WTC11 (cell line): ENCODE data around the gene PCDHGC4.

Experiments
- CREM ChIP-seq: sonication (generic); formaldehyde crosslinking; IDR thresholded peaks from 2 replicates; pipeline ENCODE4 v1.8.1; 2022; ENCODE audit warnings: mild to moderate bottlenecking, missing genetic modification reagents, moderate library complexity
- ESRRA ChIP-seq: sonication (generic); formaldehyde crosslinking; IDR thresholded peaks from 2 replicates; pipeline ENCODE4 v1.8.1; 2022; ENCODE audit warnings: mild to moderate bottlenecking, missing genetic modification reagents, borderline replicate concordance
- GABPB1 ChIP-seq: sonication (generic); formaldehyde crosslinking; IDR thresholded peaks from 2 replicates; pipeline ENCODE4 v1.8.1; 2023; ENCODE audit warnings: mild to moderate bottlenecking, missing genetic modification reagents
- GTF2I ChIP-seq: fragments of 250-450 bp; sonication (Bioruptor Pico); conservative IDR thresholded peaks from 2 replicates; pipeline ENCODE4 v1.4.0; 2021; ENCODE audit warnings: mild to moderate bottlenecking
- SP1 ChIP-seq: sonication (generic); formaldehyde crosslinking; conservative IDR thresholded peaks from 2 replicates; pipeline ENCODE4 v1.8.1; 2022; ENCODE audit warnings: missing genetic modification reagents
- ZNF263 ChIP-seq: sonication (generic); formaldehyde crosslinking; IDR thresholded peaks from 2 replicates; pipeline ENCODE4 v1.8.1; 2022; ENCODE audit warnings: low read depth, mild to moderate bottlenecking, moderate library complexity, missing genetic modification reagents
- TF ChIP-seq, protein P1 (sequence below): fragments of 200-600 bp; IDR thresholded peaks from 2 replicates; pipeline ENCODE4 v1.8.0; 2022; ENCODE audit warnings: antibody characterized with exemption
- TF ChIP-seq, protein P2 (sequence below): sonication (generic); formaldehyde crosslinking; IDR thresholded peaks from 2 replicates; pipeline ENCODE4 v1.8.0; 2022; ENCODE audit warnings: mild to moderate bottlenecking, missing genetic modification reagents
- TF ChIP-seq, protein P3 (sequence below): sonication (generic); formaldehyde crosslinking; IDR thresholded peaks from 2 replicates; pipeline ENCODE4 v1.8.1; 2023; ENCODE audit warnings: mild to moderate bottlenecking, missing genetic modification reagents, moderate library complexity
- TF ChIP-seq, protein P4 (sequence below): sonication (generic); formaldehyde crosslinking; IDR thresholded peaks from 2 replicates; pipeline ENCODE4 v1.8.1; 2023; ENCODE audit warnings: mild to moderate bottlenecking, moderate library complexity, missing genetic modification reagents

DNA sequence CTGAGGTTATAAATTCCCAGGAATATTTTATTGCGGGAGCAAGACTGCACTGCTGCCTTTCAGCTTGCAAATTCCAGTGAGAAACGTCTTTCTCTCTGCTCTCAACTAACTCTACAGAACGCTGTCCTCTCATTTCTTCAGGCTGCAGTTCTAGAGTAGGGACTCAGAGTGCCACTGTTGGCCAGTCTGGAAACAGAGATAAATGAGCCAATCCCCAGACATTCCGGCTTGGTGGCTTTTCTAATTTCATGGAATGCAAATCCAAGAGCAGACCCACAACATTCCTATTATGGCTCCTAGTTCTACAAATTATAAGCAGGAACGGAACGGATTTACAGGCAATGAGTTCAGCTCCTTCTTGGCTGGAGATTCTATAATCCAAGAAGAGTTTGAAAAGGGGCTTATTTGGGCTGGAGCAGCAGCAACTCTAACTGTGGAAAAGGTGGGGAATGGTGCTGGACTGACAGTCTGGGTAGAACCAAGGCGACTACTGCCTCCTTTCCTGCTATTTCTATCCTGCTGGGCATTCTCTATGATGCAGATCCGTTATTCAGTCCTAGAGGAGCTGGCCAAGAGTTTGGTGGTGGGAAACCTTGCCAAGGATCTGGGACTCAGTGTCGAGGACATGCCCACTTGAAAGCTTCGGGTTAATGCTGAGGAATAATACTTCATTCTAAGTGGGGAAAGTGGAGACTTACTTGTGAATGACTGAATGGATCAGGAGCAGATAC is 45.3 kb upstream of the PCDHGC4 start:
- TF ChIP-seq, protein P1, sequence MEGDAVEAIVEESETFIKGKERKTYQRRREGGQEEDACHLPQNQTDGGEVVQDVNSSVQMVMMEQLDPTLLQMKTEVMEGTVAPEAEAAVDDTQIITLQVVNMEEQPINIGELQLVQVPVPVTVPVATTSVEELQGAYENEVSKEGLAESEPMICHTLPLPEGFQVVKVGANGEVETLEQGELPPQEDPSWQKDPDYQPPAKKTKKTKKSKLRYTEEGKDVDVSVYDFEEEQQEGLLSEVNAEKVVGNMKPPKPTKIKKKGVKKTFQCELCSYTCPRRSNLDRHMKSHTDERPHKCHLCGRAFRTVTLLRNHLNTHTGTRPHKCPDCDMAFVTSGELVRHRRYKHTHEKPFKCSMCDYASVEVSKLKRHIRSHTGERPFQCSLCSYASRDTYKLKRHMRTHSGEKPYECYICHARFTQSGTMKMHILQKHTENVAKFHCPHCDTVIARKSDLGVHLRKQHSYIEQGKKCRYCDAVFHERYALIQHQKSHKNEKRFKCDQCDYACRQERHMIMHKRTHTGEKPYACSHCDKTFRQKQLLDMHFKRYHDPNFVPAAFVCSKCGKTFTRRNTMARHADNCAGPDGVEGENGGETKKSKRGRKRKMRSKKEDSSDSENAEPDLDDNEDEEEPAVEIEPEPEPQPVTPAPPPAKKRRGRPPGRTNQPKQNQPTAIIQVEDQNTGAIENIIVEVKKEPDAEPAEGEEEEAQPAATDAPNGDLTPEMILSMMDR: no peak
- TF ChIP-seq, protein P2, sequence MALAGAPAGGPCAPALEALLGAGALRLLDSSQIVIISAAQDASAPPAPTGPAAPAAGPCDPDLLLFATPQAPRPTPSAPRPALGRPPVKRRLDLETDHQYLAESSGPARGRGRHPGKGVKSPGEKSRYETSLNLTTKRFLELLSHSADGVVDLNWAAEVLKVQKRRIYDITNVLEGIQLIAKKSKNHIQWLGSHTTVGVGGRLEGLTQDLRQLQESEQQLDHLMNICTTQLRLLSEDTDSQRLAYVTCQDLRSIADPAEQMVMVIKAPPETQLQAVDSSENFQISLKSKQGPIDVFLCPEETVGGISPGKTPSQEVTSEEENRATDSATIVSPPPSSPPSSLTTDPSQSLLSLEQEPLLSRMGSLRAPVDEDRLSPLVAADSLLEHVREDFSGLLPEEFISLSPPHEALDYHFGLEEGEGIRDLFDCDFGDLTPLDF (CRISPR knock-in tag): no peak
- TF ChIP-seq CREM (CRISPR knock-in tag) (no peak), GTF2I (no peak), ESRRA (no peak), SP1 (CRISPR knock-in tag) (no peak), ZNF263 (CRISPR knock-in tag) (no peak), GABPB1 (CRISPR knock-in tag) (no peak)
- TF ChIP-seq, protein P3, sequence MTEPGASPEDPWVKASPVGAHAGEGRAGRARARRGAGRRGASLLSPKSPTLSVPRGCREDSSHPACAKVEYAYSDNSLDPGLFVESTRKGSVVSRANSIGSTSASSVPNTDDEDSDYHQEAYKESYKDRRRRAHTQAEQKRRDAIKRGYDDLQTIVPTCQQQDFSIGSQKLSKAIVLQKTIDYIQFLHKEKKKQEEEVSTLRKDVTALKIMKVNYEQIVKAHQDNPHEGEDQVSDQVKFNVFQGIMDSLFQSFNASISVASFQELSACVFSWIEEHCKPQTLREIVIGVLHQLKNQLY (CRISPR knock-in tag): no peak
- TF ChIP-seq, protein P4, sequence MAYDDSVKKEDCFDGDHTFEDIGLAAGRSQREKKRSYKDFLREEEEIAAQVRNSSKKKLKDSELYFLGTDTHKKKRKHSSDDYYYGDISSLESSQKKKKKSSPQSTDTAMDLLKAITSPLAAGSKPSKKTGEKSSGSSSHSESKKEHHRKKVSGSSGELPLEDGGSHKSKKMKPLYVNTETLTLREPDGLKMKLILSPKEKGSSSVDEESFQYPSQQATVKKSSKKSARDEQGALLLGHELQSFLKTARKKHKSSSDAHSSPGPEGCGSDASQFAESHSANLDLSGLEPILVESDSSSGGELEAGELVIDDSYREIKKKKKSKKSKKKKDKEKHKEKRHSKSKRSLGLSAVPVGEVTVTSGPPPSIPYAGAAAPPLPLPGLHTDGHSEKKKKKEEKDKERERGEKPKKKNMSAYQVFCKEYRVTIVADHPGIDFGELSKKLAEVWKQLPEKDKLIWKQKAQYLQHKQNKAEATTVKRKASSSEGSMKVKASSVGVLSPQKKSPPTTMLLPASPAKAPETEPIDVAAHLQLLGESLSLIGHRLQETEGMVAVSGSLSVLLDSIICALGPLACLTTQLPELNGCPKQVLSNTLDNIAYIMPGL (CRISPR knock-in tag): no peak
